Activated gamma-delta T cell treated with Interleukin-2 at 50 U/mL for 16 hours (primary cell): Measurements from ENCODE around the gene CD9.
A peak's percentile ranks its signal among the peaks of the same experiment; 100 is the strongest.
"Not testable (repeated sequence)": the region's sequence is repeated elsewhere in the genome, so short reads cannot be mapped to it uniquely, and the experiment has no call there.

Source experiments
- DNase-seq: peaks from one replicate; pipeline ENCODE4 v3.0.0-alpha.2; 2020

The CD9 gene

GRCh38 chr12:6180268-6181051, 19.7 kb upstream of the CD9 start:
- no peak for DNase-seq

GRCh38 chr12:6181166-6181565, 19.0 kb upstream of the CD9 start:
- DNase-seq = no peak

GRCh38 chr12:6181583-6182278, 18.5 kb upstream of the CD9 start:
- no peak for DNase-seq

- DNase-seq = no peak
These were observed 17.8 kb upstream of the CD9 start for GRCh38 chr12:6182279-6182898.

GRCh38 chr12:6183689-6184428, 16.3 kb upstream of the CD9 start:
- no peak for DNase-seq

- no peak for DNase-seq
These were observed 14.0 kb upstream of the CD9 start for GRCh38 chr12:6185961-6186827.

GRCh38 chr12:6187948-6188793, 12.0 kb upstream of the CD9 start:
- no peak for DNase-seq

GRCh38 chr12:6189028-6189427, 11.2 kb upstream of the CD9 start:
- no peak for DNase-seq

GRCh38 chr12:6189952-6190598, 10.1 kb upstream of the CD9 start:
- not testable (repeated sequence) for DNase-seq

GRCh38 chr12:6190767-6191530, 9.3 kb upstream of the CD9 start:
- DNase-seq = not testable (repeated sequence)

- DNase-seq = no peak
These were observed 7.4 kb upstream of the CD9 start for GRCh38 chr12:6192604-6193380.

- DNase-seq = no peak
These were observed 6.1 kb upstream of the CD9 start for GRCh38 chr12:6193853-6194815.

GRCh38 chr12:6195665-6196535, 4.3 kb upstream of the CD9 start:
- DNase-seq = peak; percentile 80

- no peak for DNase-seq
These were observed 2.1 kb upstream of the CD9 start for GRCh38 chr12:6198051-6198450.

GRCh38 chr12:6198556-6198955, 1.6 kb upstream of the CD9 start:
- DNase-seq = no peak

- DNase-seq = no peak
These were observed 1.1 kb upstream of the CD9 start for GRCh38 chr12:6198985-6199530.
